Testis (tissue), 5 donors: ENCODE results near the gene UGT1A8. TPM values are rescaled to one million over a fixed set of nuclear protein-coding genes. Genes with fewer than 3 reads are reported as not detected.
"Not testable (repeated sequence)": the region's sequence is repeated elsewhere in the genome, so short reads cannot be mapped to it uniquely, and the experiment has no call there.

Experiments used
- DNase-seq: peaks from one replicate; pipeline ENCODE4 v3.0.0-alpha.2; 2019
- H3K27ac ChIP-seq, 2 donors: fragments of 200-600 bp; sonication (generic); one replicate each; pipeline ENCODE4 v1.5.1; 2019
- H3K27me3 ChIP-seq: fragments of 200-600 bp; sonication (generic); one replicate; pipeline ENCODE4 v1.5.1; 2019
- H3K36me3 ChIP-seq: fragments of 200-600 bp; sonication (generic); one replicate; pipeline ENCODE4 v1.5.1; 2017; ENCODE audit warnings: low read depth; ENCODE audit errors: missing control alignments
- H3K4me1 ChIP-seq: fragments of 200-600 bp; sonication (generic); one replicate; pipeline ENCODE4 v1.5.1; 2019
- H3K4me3 ChIP-seq, 2 donors: fragments of 200-600 bp; sonication (generic); one replicate each; pipeline ENCODE4 v1.5.1; 2017 to 2019
- H3K9me3 ChIP-seq: fragments of 200-600 bp; sonication (generic); one replicate; pipeline ENCODE4 v1.5.1; 2017
- CTCF ChIP-seq, 3 experiments: fragments of 450-650 bp in 2 of 3; fragments of 200-600 bp in 1 of 3; sonication (generic) in 1 of 3; IDR thresholded peaks; one replicate each; pipeline ENCODE4 v1.5.1; 2016 to 2019; ENCODE audit warnings: antibody characterized with exemption in 3 of 3, mild to moderate bottlenecking in 2 of 3, moderate library complexity in 1 of 3
- POLR2A ChIP-seq: fragments of 450-650 bp; IDR thresholded peaks from one replicate; pipeline ENCODE4 v1.6.1; 2017; ENCODE audit warnings: antibody characterized with exemption, mild to moderate bottlenecking, moderate library complexity
- WGBS, 2 donors: methylation state at CpG; one replicate each; pipeline ENCODE4 v1.1.5; 2018; 5-methylcytosine and 5-hydroxymethylcytosine counted together
- intact Hi-C: fragments of 100-400 bp; cut with DNase I; formaldehyde crosslinking; loops from one replicate; pipeline ENCODE4 v1.15.1; 2023; ENCODE audit warnings: low total_unique reads
- long read RNA-seq, 2 donors: transcript quantifications; one replicate each; lab custom pipeline, GENCODE V29; 2026
- polyA plus RNA-seq: library from polyadenylated mRNA; stranded (reverse); fragments of 350-450 nt; fragmentation: Illumina TruSeq; extraction: RNeasy Lipid Tissue Mini Kit (QIAGEN cat#74804); gene quantifications from one replicate; pipeline ENCODE4 v1.2.3, GENCODE V29; 2014; ENCODE audit warnings: low read depth, low replicate concordance; ENCODE audit not compliant: insufficient read depth
- total RNA-seq, 2 donors: library from RNA; depleted of rRNA; stranded (reverse); fragments of >200 nt; gene quantifications; one replicate each; pipeline ENCODE4 v1.2.3, GENCODE V29; 2016

The UGT1A8 gene
- total RNA-seq (under 1 TPM in 1 of 2 donors, not detected in 1; 0.19 TPM), polyA plus RNA-seq (not detected)
- long read RNA-seq, donor 1, result 0 reads
- long read RNA-seq, donor 2, result 0 reads

- DNase-seq, H3K36me3 ChIP-seq, H3K27ac ChIP-seq, H3K4me3 ChIP-seq, intact Hi-C loops, H3K4me1 ChIP-seq, H3K9me3 ChIP-seq, H3K27me3 ChIP-seq: not testable (repeated sequence)
- 82 to 88% methylated on average over 5 of the region's 5 CpGs for whole genome bisulfite sequencing, 2 donors
Measured at GRCh38 chr2:233617476-233617875, at the start of gene UGT1A8. TSS of gene UGT1A8 (plus strand) at chr2:233617633. CDS start at chr2:233617708, 75 bp downstream.

- Histone ChIP-seq H3K4me1 (no peaks in the 10 kb centered on the region), H3K27me3 (no peaks in the 10 kb centered on the region), H3K9me3 (no peaks in the 10 kb centered on the region), H3K27ac (no peak overlapping the region), H3K4me3 (no peak overlapping the region), H3K36me3 (no peaks in the 10 kb centered on the region)
- TF ChIP-seq CTCF (IDR thresholded peaks at IDR 0.05), result no peak
- TF ChIP-seq POLR2A, result no peak
- intact Hi-C loops, result no loop called here
- 44 to 70% methylated on average over 1 of the region's 1 CpG for WGBS, 2 donors
- DNase-seq, result no peak
Measured at GRCh38 chr2:233571001-233571400, 46.4 kb upstream of the UGT1A8 start.

- Histone ChIP-seq H3K27ac (no peak overlapping the region), H3K9me3 (no peaks in the 10 kb centered on the region), H3K36me3 (no peaks in the 10 kb centered on the region), H3K27me3 (no peaks in the 10 kb centered on the region), H3K4me1 (no peaks in the 10 kb centered on the region), H3K4me3 (no peak overlapping the region)
- WGBS, 2 donors, result 78 to 88% methylated on average over 2 of the region's 2 CpGs
- no peak for TF ChIP-seq POLR2A
- no peak for TF ChIP-seq CTCF (IDR thresholded peaks at IDR 0.05)
- intact Hi-C loops, result no loop called here
- DNase-seq, result no peak
Measured at GRCh38 chr2:233571462-233571861, 46.0 kb upstream of the UGT1A8 start.

- Histone ChIP-seq H3K9me3 (no peaks in the 10 kb centered on the region), H3K27me3 (no peaks in the 10 kb centered on the region), H3K4me3 (no peak overlapping the region), H3K36me3 (no peaks in the 10 kb centered on the region), H3K27ac (no peak overlapping the region), H3K4me1 (no peaks in the 10 kb centered on the region)
- intact Hi-C loops, result no loop called here
- TF ChIP-seq POLR2A (no peak), CTCF (IDR thresholded peaks at IDR 0.05) (no peak)
- WGBS, 2 donors, result 78 to 83% methylated on average over 4 of the region's 4 CpGs
- no peak for DNase-seq
Measured at GRCh38 chr2:233572468-233572867, 45.0 kb upstream of the UGT1A8 start.

- H3K27ac ChIP-seq, H3K36me3 ChIP-seq, intact Hi-C loops, H3K9me3 ChIP-seq, H3K4me3 ChIP-seq, H3K27me3 ChIP-seq, DNase-seq, H3K4me1 ChIP-seq: not testable (repeated sequence)
- 65 to 72% methylated on average over 5 of the region's 5 CpGs for WGBS, 2 donors
Measured at GRCh38 chr2:233577341-233577740, 40.1 kb upstream of the UGT1A8 start.

GRCh38 chr2:233583217-233583965, 34.0 kb upstream of the UGT1A8 start:
- H3K4me3 ChIP-seq, H3K27ac ChIP-seq, H3K27me3 ChIP-seq, H3K4me1 ChIP-seq, intact Hi-C loops, H3K9me3 ChIP-seq, H3K36me3 ChIP-seq, DNase-seq: not testable (repeated sequence)
- WGBS, 2 donors, result 72% methylated on average over 32 to 35 of the region's 35 CpGs
